GM10248 (cell line): ENCODE measurements around the gene KLF16.
A peak's percentile ranks its signal among the peaks of the same experiment; 100 is the strongest.
"Not testable (repeated sequence)": the region's sequence is repeated elsewhere in the genome, so short reads cannot be mapped to it uniquely, and the experiment has no call there.

Experiments used
- CTCF ChIA-PET: fragments of 300-600 bp; sonication (Branson Sonifier 250); formaldehyde crosslinking; extraction: SDS; loops from one replicate; lab custom pipeline; 2021; ENCODE audit warnings: antibody characterized with exemption; lab: Yijun Ruan, JAX
- POLR2A ChIA-PET: fragments of 350-650 bp; sonication (Branson Sonifier 250); formaldehyde crosslinking; extraction: SDS; loops from one replicate; lab custom pipeline; 2020; ENCODE audit warnings: antibody characterized with exemption; lab: Yijun Ruan, JAX
- DNase-seq: peaks from one replicate; pipeline ENCODE4 v3.0.0; 2012; ENCODE audit errors: extremely low spot score
- TF ChIP-seq, protein P1 (sequence below): IDR thresholded peaks from 2 replicates; pipeline ENCODE4 v1.5.1; 2012; ENCODE audit warnings: mild to moderate bottlenecking, low read depth; ENCODE audit errors: extremely low read depth, missing control alignments, control extremely low read depth

The KLF16 gene

DNA sequence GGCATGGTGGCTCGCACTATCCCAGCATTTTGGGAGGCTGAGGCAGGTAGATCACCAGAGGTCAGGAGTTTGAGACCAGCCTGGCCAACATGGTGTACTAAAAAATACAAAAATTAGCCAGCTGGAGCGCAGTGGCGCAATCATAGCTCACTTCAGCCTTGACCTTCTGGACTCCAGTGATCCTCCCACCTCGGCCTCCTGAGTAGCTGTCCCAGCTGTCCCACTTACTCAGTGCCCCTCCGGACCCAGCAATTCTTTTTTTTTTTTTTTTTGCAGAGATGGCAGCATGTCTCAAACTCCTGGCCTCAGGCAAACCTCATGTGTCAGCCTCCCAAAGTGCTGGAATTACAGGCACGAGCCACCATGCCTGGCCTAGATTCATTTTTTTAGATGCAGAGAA lies 39.5 kb upstream of the KLF16 start:
- POLR2A ChIA-PET = interaction anchor here (0.6 kb wide), 1 partner anchor 189 kb away, joined by 4 read pairs; no protein-coding TSS in a partner anchor
- DNase-seq = no peak
- TF ChIP-seq, protein P1, sequence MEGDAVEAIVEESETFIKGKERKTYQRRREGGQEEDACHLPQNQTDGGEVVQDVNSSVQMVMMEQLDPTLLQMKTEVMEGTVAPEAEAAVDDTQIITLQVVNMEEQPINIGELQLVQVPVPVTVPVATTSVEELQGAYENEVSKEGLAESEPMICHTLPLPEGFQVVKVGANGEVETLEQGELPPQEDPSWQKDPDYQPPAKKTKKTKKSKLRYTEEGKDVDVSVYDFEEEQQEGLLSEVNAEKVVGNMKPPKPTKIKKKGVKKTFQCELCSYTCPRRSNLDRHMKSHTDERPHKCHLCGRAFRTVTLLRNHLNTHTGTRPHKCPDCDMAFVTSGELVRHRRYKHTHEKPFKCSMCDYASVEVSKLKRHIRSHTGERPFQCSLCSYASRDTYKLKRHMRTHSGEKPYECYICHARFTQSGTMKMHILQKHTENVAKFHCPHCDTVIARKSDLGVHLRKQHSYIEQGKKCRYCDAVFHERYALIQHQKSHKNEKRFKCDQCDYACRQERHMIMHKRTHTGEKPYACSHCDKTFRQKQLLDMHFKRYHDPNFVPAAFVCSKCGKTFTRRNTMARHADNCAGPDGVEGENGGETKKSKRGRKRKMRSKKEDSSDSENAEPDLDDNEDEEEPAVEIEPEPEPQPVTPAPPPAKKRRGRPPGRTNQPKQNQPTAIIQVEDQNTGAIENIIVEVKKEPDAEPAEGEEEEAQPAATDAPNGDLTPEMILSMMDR = no peak
- CTCF ChIA-PET = interaction anchor here (1.2 to 2.2 kb wide), 4 partner anchors 26 to 167 kb away, joined by 3 to 8 read pairs (median 6); no protein-coding TSS in a partner anchor

DNA sequence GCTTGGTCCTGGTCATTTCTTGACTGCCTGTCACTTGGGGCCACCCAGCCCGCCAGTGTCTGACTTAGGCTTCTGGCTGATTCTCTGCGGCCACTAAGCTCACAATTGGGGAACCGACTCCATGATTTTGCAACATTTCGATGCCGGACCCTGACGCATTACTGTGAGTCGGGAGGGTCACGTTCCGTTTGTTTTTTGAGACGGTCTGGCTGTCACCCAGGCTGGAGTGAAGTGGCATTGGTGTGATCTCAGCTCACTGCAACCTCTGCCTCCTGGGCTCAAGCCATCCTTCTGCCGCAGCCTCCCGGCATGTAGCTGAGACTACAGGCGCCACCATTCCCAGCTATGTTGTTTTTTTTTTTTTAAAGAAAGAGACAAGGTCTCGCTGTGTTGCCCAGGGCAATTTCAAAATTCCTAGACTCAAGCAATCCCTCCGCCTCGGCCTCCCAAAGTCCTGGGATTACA lies 38.6 kb upstream of the KLF16 start:
- ChIA-PET POLR2A (no interaction called here), CTCF (interaction anchor here (1.0 to 1.9 kb wide), 3 partner anchors 27 to 37 kb away, joined by 3 to 6 read pairs (median 3); no protein-coding TSS in a partner anchor)
- no peak for DNase-seq
- TF ChIP-seq, protein P1 = no peak

DNA sequence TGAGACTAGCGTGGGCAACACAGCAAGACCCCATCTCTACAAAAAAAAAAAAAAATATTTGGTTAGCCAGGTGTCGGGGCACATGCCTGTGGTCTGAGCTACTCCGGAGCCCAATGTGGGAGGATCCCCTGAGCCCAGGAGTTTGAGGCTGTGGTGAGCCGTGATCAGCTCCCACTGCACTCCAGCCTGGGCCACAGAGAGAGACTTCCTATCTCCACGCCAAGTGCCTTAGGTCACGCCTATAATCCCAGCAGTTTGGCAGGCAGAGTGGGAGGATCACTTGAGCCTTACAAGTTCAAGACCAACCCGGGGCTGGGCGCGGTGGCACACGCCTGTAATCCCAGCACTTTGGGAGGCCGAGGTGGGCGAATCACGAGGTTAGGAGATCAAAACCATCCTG lies 33.1 kb upstream of the KLF16 start:
- ChIA-PET POLR2A (interaction anchor here (1.2 kb wide), 1 partner anchor 32 kb away, joined by 6 read pairs; no protein-coding TSS in a partner anchor), CTCF (interaction anchor here (1.4 to 2.4 kb wide), 4 partner anchors 11 to 43 kb away, joined by 3 to 9 read pairs (median 5); partner anchors contain the start of gene ABHD17A)
- DNase-seq = no peak
- TF ChIP-seq, protein P1 = no peak

DNA sequence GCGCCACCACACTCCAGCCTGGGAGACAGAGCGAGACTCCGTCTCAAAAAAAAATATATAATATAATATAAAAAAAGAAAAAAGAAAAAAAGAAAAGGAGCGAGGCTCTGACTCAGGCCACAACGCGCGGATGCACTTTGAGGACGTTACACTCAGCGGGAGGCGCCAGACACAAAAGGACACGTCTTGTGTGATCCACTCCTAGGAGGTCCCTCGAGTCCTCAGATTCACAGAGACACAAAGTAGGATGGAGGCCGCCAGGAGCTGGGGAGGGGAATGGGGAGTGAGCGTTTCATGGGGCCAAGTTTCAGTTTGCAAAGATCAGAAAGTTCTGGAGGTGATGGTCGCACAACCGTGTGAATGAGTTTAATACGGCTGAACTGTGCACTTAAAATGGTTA lies 30.4 kb upstream of the KLF16 start:
- TF ChIP-seq, protein P1 = no peak
- CTCF ChIA-PET = no interaction called here
- POLR2A ChIA-PET = no interaction called here
- no peak for DNase-seq

GRCh38 chr19:1889907-1890306 lies 26.5 kb upstream of the KLF16 start:
- TF ChIP-seq, protein P1 = no peak
- no peak for DNase-seq
- POLR2A ChIA-PET = no interaction called here

GRCh38 chr19:1888385-1888784 lies 25.0 kb upstream of the KLF16 start:
- TF ChIP-seq, protein P1 = no peak
- ChIA-PET CTCF (interaction anchor here (1.3 kb wide), 1 partner anchor 50 kb away, joined by 3 read pairs; no protein-coding TSS in a partner anchor), POLR2A (no interaction called here)
- DNase-seq = no peak

More at GRCh38 chr19:1889907-1890306, 26.5 kb upstream of the KLF16 start:
- CTCF ChIA-PET = interaction anchor here (1.0 to 1.7 kb wide), 3 partner anchors 14 to 341 kb away, joined by 3 to 4 read pairs (median 3); no protein-coding TSS in a partner anchor

DNA sequence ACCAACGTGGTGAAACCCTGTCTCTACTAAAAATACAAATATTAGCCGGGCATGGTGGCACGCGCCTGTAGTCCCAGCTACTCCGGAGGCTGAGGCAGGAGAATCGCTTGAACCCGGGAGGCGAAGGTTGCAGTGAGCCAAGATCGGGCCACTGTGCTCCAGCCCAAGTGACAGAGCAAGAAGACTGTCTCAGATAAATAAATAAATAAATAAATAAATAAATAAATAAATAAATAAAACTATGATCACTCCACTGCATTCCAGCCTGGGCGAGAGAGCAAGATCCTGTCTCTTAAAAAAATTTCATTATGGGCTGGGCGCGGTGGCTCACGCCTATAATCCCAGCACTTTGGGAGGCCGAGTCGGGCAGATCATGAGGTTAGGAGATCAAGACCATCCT lies 23.0 kb upstream of the KLF16 start:
- POLR2A ChIA-PET, DNase-seq: not testable (repeated sequence)
- CTCF ChIA-PET = interaction anchor here (1.9 kb wide), 1 partner anchor 9 kb away, joined by 5 read pairs; no protein-coding TSS in a partner anchor

GRCh38 chr19:1885398-1886119 lies 22.2 kb upstream of the KLF16 start, which contains the start of gene ABHD17A:
Gene ABHD17A, minus strand, starts transcription at chr19:1885496. Its CDS starts 3,930 bp downstream, at chr19:1881566.
- peak; percentile 97 for DNase-seq
- ChIA-PET POLR2A (interaction anchor here (0.5 to 1.6 kb wide), 2 partner anchors 21 to 141 kb away, joined by 5 to 8 read pairs; no protein-coding TSS in a partner anchor), CTCF (interaction anchor here (1.1 to 2.7 kb wide), 3 partner anchors 9 to 12 kb away, joined by 3 to 9 read pairs (median 5); no protein-coding TSS in a partner anchor)
